Dendritic cell treated with granulocyte-macrophage colony-stimulating factor and Interleukin-4, amounts not matched to agents 40 ng/mL and 50 ng/mL, for 4 days (primary cell): Measurements from ENCODE around the gene ITPR2.

ENCODE experiments used
- H3K27ac Mint-ChIP-seq: one replicate; pipeline ENCODE4 v1.8.0; 2022; ENCODE audit warnings: mild to moderate bottlenecking, mixed read lengths
- H3K27me3 Mint-ChIP-seq: one replicate; pipeline ENCODE4 v1.8.0; 2022; ENCODE audit warnings: mild to moderate bottlenecking, mixed read lengths
- H3K36me3 Mint-ChIP-seq: one replicate; pipeline ENCODE4 v1.8.0; 2022; ENCODE audit warnings: low read depth, mixed read lengths
- H3K4me1 Mint-ChIP-seq: one replicate; pipeline ENCODE4 v1.8.0; 2022; ENCODE audit warnings: low read depth, mixed read lengths
- H3K4me3 Mint-ChIP-seq: one replicate; pipeline ENCODE4 v1.8.0; 2022; ENCODE audit warnings: mild to moderate bottlenecking, moderate library complexity, mixed read lengths
- H3K9me3 Mint-ChIP-seq: one replicate; pipeline ENCODE4 v1.8.0; 2022; ENCODE audit warnings: mixed read lengths
- intact Hi-C: fragments of 100-400 bp; cut with micrococcal nuclease; formaldehyde crosslinking; loops from one replicate; pipeline ENCODE4 v1.15.0; 2022

Gene ITPR2

DNA sequence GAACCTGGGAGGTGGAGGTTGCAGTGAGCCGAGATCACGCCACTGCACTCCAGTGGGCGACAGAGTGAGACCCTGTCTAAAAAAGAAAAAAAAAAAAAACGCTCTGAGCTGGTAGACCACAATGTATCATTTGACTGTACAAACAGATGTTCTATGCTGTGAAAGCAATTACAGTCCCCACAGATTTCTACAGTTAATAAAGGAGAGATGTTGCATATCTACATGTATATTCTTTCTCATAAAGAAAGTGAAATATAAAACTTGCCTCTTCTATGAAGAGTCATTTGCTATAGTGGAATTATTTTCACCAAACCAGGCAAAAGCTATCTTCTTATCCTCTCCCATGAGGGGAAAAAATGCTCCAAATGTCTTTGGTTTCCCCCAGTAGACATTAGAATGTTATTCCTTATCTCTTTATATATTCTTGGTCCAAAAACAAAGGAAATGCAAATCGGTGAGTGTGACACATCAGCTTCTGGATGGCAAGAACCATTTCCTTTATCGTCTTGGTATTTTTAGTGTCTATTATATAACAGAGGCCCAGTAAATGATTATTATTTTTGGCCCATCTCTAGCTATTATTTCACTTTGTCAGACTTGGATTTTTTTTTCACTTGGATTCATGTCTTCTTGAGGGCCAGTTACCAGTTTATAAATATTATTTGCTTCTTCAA, 407.3 kb downstream of the ITPR2 start:
- peaks cover 45% of the 10 kb centered on the region for H3K36me3 Mint-ChIP-seq
- H3K27ac Mint-ChIP-seq = no peak overlapping the region

DNA sequence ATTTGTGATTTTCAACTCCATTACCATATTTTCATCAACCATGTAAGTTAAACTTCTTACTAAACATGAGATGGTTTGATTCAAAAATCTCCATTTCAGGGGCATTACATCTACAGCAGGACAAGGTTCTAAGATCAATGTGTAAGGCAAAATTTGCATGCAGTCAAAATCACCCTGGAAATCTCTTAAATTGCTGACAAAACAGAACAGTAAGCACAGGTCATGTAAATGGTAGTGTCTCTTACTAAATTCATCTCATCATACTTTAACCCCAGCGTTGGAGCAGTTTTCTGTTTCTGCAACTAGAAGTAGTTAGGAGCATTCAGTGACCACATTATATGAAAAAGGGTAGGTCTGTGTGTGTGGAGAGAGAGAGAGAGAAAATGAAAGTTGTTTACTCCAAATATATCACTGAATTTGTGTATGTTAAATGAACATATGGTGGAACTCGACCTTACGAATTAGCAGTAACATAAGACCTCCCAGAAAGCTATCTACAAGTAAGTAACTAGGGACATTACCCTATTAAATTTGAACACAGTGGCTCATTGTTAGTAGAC, 410.1 kb downstream of the ITPR2 start:
- Mint-ChIP-seq H3K4me1 (no peaks in the 10 kb centered on the region), H3K36me3 (peaks cover 45% of the 10 kb centered on the region), H3K9me3 (no peaks in the 10 kb centered on the region), H3K27me3 (no peaks in the 10 kb centered on the region), H3K27ac (no peak overlapping the region), H3K4me3 (no peak overlapping the region)
- intact Hi-C loops = no loop called here

More for the DNA sequence above, 407.3 kb downstream of the ITPR2 start:
- no peak overlapping the region for H3K4me3 Mint-ChIP-seq
- intact Hi-C loops = no loop called here
- no peaks in the 10 kb centered on the region for H3K4me1 Mint-ChIP-seq
- no peaks in the 10 kb centered on the region for H3K9me3 Mint-ChIP-seq
- H3K27me3 Mint-ChIP-seq = no peaks in the 10 kb centered on the region

DNA sequence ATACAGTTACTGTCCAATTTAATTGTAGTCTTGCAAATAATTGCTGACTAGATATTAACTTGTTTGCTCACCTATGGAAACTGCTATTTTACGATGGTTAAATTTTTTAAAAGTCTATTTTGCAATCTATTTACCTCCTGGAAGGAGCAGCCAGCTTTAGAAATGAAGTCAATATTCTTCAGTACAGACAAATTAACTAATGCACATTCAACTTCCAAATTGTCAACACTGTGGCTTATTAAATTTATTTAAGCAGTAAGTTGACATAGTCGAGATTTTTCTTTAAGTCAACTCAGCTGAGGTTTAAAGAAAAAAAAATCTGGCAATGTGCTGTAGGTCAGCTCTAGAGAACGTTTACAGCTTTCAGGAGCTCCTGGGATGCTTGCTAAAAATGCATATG, 416.4 kb downstream of the ITPR2 start:
- no peak overlapping the region for H3K27ac Mint-ChIP-seq
- H3K27me3 Mint-ChIP-seq = no peaks in the 10 kb centered on the region
- H3K36me3 Mint-ChIP-seq = peaks cover 71% of the 10 kb centered on the region
- intact Hi-C loops = no loop called here
- no peak overlapping the region for H3K4me3 Mint-ChIP-seq
- H3K4me1 Mint-ChIP-seq = no peaks in the 10 kb centered on the region
- no peaks in the 10 kb centered on the region for H3K9me3 Mint-ChIP-seq

DNA sequence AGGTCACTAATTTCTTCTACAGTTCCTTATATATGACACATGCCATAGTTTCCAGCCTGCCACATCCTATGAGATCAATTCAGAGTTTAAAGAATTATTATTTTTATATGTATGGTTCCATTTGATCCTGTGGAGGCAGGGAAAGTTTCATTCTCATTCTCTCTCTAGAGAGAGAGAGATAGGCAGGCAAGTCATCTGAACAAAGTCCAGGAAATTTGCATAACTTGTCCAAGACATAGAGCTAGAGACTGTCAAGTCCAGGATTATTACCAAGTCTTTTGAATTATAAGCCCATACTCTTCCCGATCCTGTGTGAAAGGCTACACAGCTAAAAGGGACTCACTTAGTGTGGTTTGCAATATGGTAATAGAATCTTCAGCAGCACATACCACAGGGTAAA, 422.3 kb downstream of the ITPR2 start:
- Mint-ChIP-seq H3K36me3 (peaks cover 80% of the 10 kb centered on the region), H3K4me3 (no peak overlapping the region), H3K9me3 (no peaks in the 10 kb centered on the region), H3K4me1 (no peaks in the 10 kb centered on the region), H3K27me3 (no peaks in the 10 kb centered on the region), H3K27ac (no peak overlapping the region)
- intact Hi-C loops = no loop called here

DNA sequence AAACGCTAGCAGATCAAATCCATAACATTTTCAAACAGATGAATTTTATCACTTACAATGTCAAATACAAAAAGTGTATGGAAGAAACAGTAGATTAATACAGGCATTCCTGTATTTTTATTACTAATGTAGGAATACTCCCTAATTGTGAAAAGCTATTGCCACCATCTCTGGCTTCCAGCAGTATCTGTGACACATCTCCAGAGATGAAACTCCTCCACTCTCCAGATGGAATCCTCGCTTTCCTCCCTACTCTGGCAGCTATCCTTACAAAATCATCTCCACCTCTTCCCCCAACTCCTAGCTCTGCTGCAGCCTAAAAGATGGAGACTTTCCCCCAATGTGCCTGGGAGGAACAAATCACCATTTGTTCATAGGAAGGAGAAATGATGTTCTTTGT, 426.2 kb downstream of the ITPR2 start:
- Mint-ChIP-seq H3K27ac (no peak overlapping the region), H3K4me3 (no peak overlapping the region), H3K4me1 (no peaks in the 10 kb centered on the region), H3K9me3 (no peaks in the 10 kb centered on the region), H3K36me3 (peaks cover 41% of the 10 kb centered on the region), H3K27me3 (no peaks in the 10 kb centered on the region)
- intact Hi-C loops = no loop called here

DNA sequence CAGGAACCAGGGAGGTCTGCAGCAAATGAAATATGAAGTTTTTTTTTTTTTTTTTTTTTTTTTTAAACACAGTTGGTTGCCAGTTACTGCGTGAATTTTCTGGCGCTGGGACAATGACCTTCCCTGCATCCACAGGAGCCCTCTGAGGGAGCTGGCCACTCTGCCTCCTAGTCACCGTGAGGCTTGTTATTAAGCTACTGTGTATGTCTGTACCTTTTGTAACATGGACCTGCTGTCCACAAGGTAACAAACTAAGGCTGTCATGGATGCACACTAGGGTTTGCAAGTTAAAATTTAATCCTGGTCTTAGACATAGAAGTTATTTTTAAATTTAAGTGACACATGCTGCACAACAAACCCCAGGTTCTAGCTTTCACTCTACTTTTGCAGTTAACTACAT, 426.6 kb downstream of the ITPR2 start:
- Mint-ChIP-seq H3K36me3 (peaks cover 39% of the 10 kb centered on the region), H3K4me3 (no peak overlapping the region), H3K27me3 (no peaks in the 10 kb centered on the region), H3K9me3 (no peaks in the 10 kb centered on the region), H3K4me1 (no peaks in the 10 kb centered on the region), H3K27ac (no peak overlapping the region)
- intact Hi-C loops = no loop called here

DNA sequence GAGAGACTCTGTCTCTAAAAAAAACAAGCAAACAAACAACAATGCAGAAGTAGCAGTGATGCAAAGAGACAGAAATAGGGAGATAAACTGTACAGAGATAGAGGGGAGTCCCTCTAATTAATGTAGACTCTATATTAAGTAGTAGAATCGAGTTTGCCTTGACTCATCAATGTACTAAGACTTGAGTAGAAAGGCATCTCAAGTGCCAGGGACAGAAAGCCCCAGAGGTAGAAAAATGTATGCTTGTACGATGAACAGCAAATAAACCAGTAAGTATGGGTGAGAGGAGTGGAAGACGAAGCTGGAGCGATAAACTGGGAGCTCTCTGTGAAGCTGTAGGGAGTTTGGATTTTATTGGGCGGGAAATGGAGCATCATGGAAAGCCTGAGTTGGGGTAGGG, 429.4 kb downstream of the ITPR2 start:
- no peaks in the 10 kb centered on the region for H3K9me3 Mint-ChIP-seq
- no peaks in the 10 kb centered on the region for H3K4me1 Mint-ChIP-seq
- intact Hi-C loops = no loop called here
- no peaks in the 10 kb centered on the region for H3K27me3 Mint-ChIP-seq
- peaks cover 23% of the 10 kb centered on the region for H3K36me3 Mint-ChIP-seq
- H3K4me3 Mint-ChIP-seq = no peak overlapping the region
- no peak overlapping the region for H3K27ac Mint-ChIP-seq

DNA sequence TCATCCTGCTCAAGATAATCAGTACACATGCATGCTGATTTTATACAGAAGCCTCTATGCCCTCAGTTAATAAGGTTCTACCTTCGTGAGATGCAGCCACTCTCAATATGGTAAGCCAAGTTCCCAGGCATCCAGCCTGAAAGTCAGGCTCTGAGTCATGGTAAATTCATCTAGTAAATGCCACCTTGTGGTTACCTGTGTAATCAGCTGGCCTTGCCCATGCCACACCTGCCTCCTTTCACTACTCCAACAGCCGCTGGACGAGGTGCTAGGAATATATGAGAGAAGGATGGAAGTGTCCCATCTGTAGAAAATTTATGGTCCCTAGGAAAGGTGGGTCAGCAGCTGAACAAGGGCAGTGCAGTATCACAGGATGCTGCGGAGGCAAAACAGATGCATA, 430.3 kb downstream of the ITPR2 start:
- intact Hi-C loops = no loop called here
- Mint-ChIP-seq H3K4me1 (no peaks in the 10 kb centered on the region), H3K27ac (no peak overlapping the region)

DNA sequence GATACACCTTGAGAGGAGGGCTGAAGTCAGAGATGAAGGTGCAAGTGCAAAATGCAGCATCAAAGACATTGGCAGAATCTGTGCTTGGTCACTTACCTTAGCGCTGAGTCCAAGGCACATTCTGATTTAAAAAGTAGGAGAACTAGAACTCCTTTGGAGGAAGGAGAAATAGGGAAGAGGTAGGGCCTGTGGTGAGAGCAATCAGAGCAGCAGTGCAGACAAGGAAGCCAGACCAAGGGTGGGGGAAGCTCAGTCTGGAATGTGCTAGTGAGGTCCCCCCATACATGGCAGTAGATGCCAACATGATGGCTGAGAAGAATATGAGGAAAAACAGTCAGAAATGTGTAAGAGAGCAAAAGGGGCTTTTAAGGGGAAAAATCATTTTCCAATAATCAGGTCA, 431.1 kb downstream of the ITPR2 start:
- H3K36me3 Mint-ChIP-seq = peaks cover 9% of the 10 kb centered on the region
- H3K4me1 Mint-ChIP-seq = no peaks in the 10 kb centered on the region
- H3K27me3 Mint-ChIP-seq = no peaks in the 10 kb centered on the region
- no peaks in the 10 kb centered on the region for H3K9me3 Mint-ChIP-seq
- intact Hi-C loops = no loop called here
- no peak overlapping the region for H3K4me3 Mint-ChIP-seq
- no peak overlapping the region for H3K27ac Mint-ChIP-seq

More for the DNA sequence above, 430.3 kb downstream of the ITPR2 start:
- Mint-ChIP-seq H3K27me3 (no peaks in the 10 kb centered on the region), H3K36me3 (peaks cover 15% of the 10 kb centered on the region), H3K9me3 (no peaks in the 10 kb centered on the region), H3K4me3 (no peak overlapping the region)

DNA sequence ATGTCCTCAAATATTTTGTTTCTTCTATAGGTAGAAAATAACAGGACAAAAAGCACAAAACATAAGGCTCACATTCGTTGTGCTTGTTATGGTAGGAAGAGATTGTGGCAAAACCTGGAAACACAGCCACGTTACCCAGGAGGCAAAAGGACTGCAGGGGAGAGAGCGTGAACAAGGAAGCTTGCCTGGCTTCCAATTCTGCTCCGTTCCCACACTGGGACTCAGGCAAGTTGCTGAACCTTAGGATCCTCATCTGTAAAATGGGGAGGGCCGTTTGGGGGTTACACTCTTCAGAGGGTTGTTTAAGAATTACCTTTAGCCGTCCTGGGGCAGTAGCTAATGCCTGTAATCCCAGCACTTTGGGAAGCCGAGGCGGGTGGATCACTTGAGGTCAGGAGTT, 432.4 kb downstream of the ITPR2 start:
- no peaks in the 10 kb centered on the region for H3K27me3 Mint-ChIP-seq
- intact Hi-C loops = no loop called here
- H3K36me3 Mint-ChIP-seq = peaks cover 6% of the 10 kb centered on the region
- no peak overlapping the region for H3K27ac Mint-ChIP-seq
- no peaks in the 10 kb centered on the region for H3K4me1 Mint-ChIP-seq
- no peaks in the 10 kb centered on the region for H3K9me3 Mint-ChIP-seq
- H3K4me3 Mint-ChIP-seq = no peak overlapping the region

DNA sequence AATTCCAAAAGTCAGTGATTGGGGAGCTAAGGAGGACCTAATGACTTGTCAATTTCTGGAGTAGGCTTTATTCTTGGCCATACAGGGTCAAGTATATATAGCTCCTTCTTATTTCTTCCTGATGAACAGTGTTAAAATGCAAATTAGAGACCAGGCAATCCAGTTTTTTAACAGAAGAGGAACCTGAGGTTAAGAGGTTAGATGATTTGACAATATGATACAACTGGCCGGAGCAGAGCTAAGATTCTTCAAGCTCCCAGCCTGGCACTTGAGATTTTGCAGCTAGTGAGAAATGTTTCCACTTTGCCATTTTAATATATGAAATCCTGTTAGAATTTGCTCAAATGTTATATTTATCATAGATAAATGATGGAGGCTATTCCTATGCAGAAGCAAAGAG, 433.6 kb downstream of the ITPR2 start:
- H3K27me3 Mint-ChIP-seq = no peaks in the 10 kb centered on the region
- intact Hi-C loops = no loop called here
- no peaks in the 10 kb centered on the region for H3K9me3 Mint-ChIP-seq
- H3K36me3 Mint-ChIP-seq = peaks cover 6% of the 10 kb centered on the region
- H3K4me1 Mint-ChIP-seq = no peaks in the 10 kb centered on the region
- no peak overlapping the region for H3K27ac Mint-ChIP-seq
- no peak overlapping the region for H3K4me3 Mint-ChIP-seq

DNA sequence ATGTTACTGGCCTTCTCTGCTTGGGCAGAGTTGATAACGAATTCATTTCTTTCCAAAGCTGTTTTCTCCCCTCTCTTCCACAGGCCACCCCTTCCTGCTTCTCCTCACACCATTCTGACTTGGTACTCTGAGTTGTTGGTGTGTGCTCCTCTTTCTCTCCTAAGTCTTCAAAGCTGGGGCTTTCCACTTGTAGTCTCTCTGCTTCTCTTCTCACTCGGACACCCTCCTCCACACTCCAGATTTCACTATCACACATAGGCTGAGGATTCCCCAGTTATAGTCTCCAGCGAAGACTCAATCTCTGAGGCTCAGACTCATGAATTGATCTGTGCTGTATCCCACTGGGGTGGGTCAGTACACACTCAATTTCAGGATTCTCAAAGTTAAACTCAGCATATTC, 436.6 kb downstream of the ITPR2 start:
- Mint-ChIP-seq H3K4me3 (no peak overlapping the region), H3K27ac (no peak overlapping the region), H3K27me3 (no peaks in the 10 kb centered on the region), H3K36me3 (peaks cover 24% of the 10 kb centered on the region), H3K9me3 (no peaks in the 10 kb centered on the region), H3K4me1 (no peaks in the 10 kb centered on the region)
- intact Hi-C loops = no loop called here

DNA sequence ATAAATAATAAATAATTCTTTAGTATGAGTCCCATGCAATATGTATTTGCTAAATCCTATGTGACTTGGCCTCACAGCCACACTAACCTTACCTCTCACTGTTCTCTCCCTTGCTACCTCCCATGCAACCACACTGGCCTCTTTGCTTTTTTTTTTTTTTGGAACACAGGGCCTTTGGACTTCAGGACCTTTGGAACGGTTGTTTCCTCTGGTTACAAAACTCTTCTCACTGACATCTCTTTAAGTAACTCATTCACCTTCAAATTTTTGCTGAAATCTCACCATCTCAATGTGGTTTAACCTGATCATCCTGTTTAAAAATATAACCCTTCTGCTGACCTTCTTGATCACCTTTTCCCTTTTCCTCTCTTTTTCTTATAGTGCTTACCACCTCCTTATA, 443.7 kb downstream of the ITPR2 start:
- peaks cover 8% of the 10 kb centered on the region for H3K9me3 Mint-ChIP-seq
- H3K4me3 Mint-ChIP-seq = no peak overlapping the region
- H3K27ac Mint-ChIP-seq = no peak overlapping the region
- intact Hi-C loops = no loop called here
- H3K27me3 Mint-ChIP-seq = no peaks in the 10 kb centered on the region
- peaks cover 80% of the 10 kb centered on the region for H3K36me3 Mint-ChIP-seq
- H3K4me1 Mint-ChIP-seq = no peaks in the 10 kb centered on the region

DNA sequence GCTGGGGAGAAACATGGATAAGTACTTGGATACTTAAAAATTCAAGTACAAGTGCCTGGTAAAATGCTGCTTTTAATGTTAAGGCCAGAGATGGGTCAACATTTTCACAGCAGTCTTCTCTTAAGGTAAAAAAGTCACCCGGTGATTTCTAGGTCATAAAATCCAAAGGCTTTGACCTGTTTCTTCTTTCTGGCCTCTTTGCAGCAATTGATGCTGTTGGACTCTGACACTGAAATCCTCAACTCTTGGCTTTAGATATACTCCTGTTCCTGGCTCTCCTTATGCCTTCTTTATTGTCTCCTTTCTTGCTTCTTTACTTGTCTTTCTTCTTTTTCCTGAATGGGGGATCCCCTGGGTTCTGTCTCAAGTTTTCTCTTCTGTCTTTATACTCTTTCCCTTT, 448.5 kb downstream of the ITPR2 start:
- Mint-ChIP-seq H3K4me1 (peaks cover 6% of the 10 kb centered on the region), H3K27me3 (no peaks in the 10 kb centered on the region), H3K36me3 (peaks cover 83% of the 10 kb centered on the region), H3K9me3 (peaks cover 13% of the 10 kb centered on the region), H3K4me3 (no peak overlapping the region), H3K27ac (no peak overlapping the region)
- intact Hi-C loops = no loop called here

DNA sequence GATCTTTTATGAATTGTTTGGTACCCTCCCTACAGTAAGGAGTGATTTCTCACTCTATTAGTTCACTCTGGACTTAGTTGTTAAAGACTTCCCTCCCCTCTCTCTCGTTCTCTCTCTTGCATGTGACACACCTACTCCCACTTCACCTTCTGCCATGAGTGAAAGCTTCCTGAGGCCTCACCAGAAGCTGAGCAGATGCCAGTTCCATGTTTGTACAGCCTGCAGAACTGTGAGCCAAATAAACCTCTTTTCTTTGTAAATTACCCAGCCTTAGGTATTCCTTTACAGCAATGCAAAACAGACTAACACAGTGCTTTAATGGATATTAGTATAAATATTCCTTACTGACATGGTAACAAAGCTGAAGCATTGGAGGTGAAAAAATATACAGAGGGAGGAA, 450.0 kb downstream of the ITPR2 start:
- Mint-ChIP-seq H3K27ac (no peak overlapping the region), H3K4me3 (no peak overlapping the region), H3K27me3 (no peaks in the 10 kb centered on the region), H3K4me1 (peaks cover 20% of the 10 kb centered on the region), H3K9me3 (peaks cover 13% of the 10 kb centered on the region), H3K36me3 (peaks cover 82% of the 10 kb centered on the region)
- intact Hi-C loops = no loop called here
